Panc1 (cell line): Measurements from ENCODE around the gene GPHN. TPM values are rescaled to one million over a fixed set of nuclear protein-coding genes. Genes with fewer than 3 reads are reported as not detected.

Source experiments
- ATAC-seq: fragments of 200-7000 bp; cut with Tn5 transposase; 2 replicates; pipeline ENCODE4 v1.9.1; 2020; ENCODE audit warnings: mild to moderate bottlenecking, moderate library complexity
- BruUV-seq: library from RNA; stranded (reverse); fragments of 400-500 nt; replicated peaks from 2 replicates; lab custom pipeline; 2021; lab: Mats Ljungman, UMichigan
- CTCF ChIA-PET: fragments of 300-600 bp; sonication (Branson Sonifier 250); formaldehyde crosslinking; loops from one replicate; lab custom pipeline; 2022; ENCODE audit warnings: antibody characterized with exemption; lab: Charles Lee
- POLR2A ChIA-PET: fragments of 300-600 bp; sonication (Branson Sonifier 250); formaldehyde crosslinking; loops from one replicate; lab custom pipeline; 2022; ENCODE audit warnings: antibody characterized with exemption; lab: Charles Lee
- DNase-seq: peaks from one replicate; pipeline ENCODE4 v3.0.0-alpha.2; 2010; ENCODE audit warnings: low read depth, low spot score
- H3K27ac ChIP-seq: 2 replicates; pipeline ENCODE4 v1.5.1; 2011; ENCODE audit warnings: mild to moderate bottlenecking, low read length, inconsistent platforms
- H3K27me3 ChIP-seq: fragments of 200-500 bp; sonication (Bioruptor generic); 2 replicates; pipeline ENCODE4 v1.6.0; 2014; ENCODE audit warnings: low read length, inconsistent platforms; ENCODE audit not compliant: control insufficient read depth, insufficient read depth
- H3K36me3 ChIP-seq: fragments of 200-500 bp; sonication (Bioruptor generic); 2 replicates; pipeline ENCODE4 v1.5.1; 2014; ENCODE audit warnings: inconsistent platforms, mild to moderate bottlenecking, low read length, moderate library complexity; ENCODE audit not compliant: control insufficient read depth, insufficient read depth
- H3K4me1 ChIP-seq: 2 replicates; pipeline ENCODE4 v1.5.1; 2011; ENCODE audit warnings: inconsistent platforms, mild to moderate bottlenecking, low read length, moderate library complexity; ENCODE audit not compliant: control insufficient read depth, insufficient read depth
- H3K4me3 ChIP-seq, 2 experiments: 2 replicates each; pipeline ENCODE4 v1.5.1; 2011 to 2012; ENCODE audit warnings: low read depth in 2 of 2, low read length in 2 of 2, mild to moderate bottlenecking in 2 of 2, inconsistent platforms in 1 of 2, moderate library complexity in 1 of 2
- H3K9me3 ChIP-seq: fragments of 200-500 bp; sonication (Bioruptor generic); 2 replicates; pipeline ENCODE4 v1.5.1; 2014; ENCODE audit warnings: low read depth, mild to moderate bottlenecking, inconsistent platforms, low read length, moderate library complexity; ENCODE audit not compliant: control insufficient read depth, insufficient read depth
- POLR2AphosphoS5 ChIP-seq: IDR thresholded peaks from 2 replicates; pipeline ENCODE4 v1.6.1; 2012; ENCODE audit warnings: mild to moderate bottlenecking, low read depth, low read length, moderate library complexity
- SIN3A ChIP-seq: IDR thresholded peaks from 2 replicates; pipeline ENCODE4 v1.6.1; 2012; ENCODE audit warnings: low read depth, mild to moderate bottlenecking, low read length, moderate library complexity, borderline replicate concordance; ENCODE audit not compliant: insufficient read depth
- TCF7L2 ChIP-seq: IDR thresholded peaks from 2 replicates; pipeline ENCODE4 v1.6.1; 2011; ENCODE audit warnings: mild to moderate bottlenecking, low read depth, low read length, inconsistent platforms
- in situ Hi-C: cut with HindIII; loops from 2 replicates; pipeline ENCODE4 v1.10.0; 2016; ENCODE audit warnings: low sequenced_read_pairs, low pct_unique_long_range_greater_than_20kb
- intact Hi-C: fragments of 100-400 bp; cut with micrococcal nuclease; formaldehyde crosslinking; loops from one replicate; pipeline ENCODE4 v1.10.0; 2022; ENCODE audit not compliant: unreplicated experiment
- total RNA-seq: library from RNA; stranded (reverse); gene quantifications from one replicate; pipeline ENCODE4 v1.2.1, GENCODE V29; 2021; ENCODE audit not compliant: unreplicated experiment
- TF ChIP-seq, protein P1 (sequence below), 2 experiments: IDR thresholded peaks; 2 replicates each; pipeline ENCODE4 v1.6.1; 2011 to 2012; ENCODE audit warnings: low read depth in 2 of 2, control low read depth in 1 of 2, low read length in 1 of 2, mild to moderate bottlenecking in 1 of 2, moderate library complexity in 1 of 2; ENCODE audit not compliant: insufficient read depth in 1 of 2
- TF ChIP-seq, protein P2 (sequence below): fragments of 450-650 bp; IDR thresholded peaks from 2 replicates; pipeline ENCODE4 v1.5.1; 2017; ENCODE audit warnings: mild to moderate bottlenecking

The GPHN gene
- total RNA-seq, 1 experiment from 2014 or later = 26.6 TPM

DNA sequence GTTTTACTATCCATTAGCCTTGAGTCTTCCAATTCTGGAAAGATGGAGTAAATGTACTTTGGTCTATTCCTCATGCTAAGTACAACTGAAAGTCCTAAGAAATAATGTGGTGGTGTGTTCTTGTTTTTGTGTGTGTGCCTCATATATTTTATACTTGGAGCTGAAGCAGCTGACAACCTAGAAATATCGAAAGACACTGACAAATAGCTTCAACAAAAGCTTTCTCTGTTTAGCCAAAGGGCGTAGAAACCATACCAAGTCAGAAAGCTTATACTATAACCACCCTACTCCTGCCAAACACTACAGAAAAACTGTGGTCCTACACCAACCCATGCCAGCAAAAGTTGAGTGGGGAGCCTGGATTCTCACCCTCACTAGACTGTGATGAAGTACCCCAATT, 188.4 kb downstream of the GPHN start:
- Histone ChIP-seq H3K4me3 (no peak overlapping the region), H3K27me3 (no peaks in the 10 kb centered on the region), H3K36me3 (no peaks in the 10 kb centered on the region), H3K9me3 (no peaks in the 10 kb centered on the region), H3K4me1 (no peaks in the 10 kb centered on the region), H3K27ac (no peak overlapping the region)
- intact Hi-C loops = no loop called here
- TF ChIP-seq, protein P1, sequence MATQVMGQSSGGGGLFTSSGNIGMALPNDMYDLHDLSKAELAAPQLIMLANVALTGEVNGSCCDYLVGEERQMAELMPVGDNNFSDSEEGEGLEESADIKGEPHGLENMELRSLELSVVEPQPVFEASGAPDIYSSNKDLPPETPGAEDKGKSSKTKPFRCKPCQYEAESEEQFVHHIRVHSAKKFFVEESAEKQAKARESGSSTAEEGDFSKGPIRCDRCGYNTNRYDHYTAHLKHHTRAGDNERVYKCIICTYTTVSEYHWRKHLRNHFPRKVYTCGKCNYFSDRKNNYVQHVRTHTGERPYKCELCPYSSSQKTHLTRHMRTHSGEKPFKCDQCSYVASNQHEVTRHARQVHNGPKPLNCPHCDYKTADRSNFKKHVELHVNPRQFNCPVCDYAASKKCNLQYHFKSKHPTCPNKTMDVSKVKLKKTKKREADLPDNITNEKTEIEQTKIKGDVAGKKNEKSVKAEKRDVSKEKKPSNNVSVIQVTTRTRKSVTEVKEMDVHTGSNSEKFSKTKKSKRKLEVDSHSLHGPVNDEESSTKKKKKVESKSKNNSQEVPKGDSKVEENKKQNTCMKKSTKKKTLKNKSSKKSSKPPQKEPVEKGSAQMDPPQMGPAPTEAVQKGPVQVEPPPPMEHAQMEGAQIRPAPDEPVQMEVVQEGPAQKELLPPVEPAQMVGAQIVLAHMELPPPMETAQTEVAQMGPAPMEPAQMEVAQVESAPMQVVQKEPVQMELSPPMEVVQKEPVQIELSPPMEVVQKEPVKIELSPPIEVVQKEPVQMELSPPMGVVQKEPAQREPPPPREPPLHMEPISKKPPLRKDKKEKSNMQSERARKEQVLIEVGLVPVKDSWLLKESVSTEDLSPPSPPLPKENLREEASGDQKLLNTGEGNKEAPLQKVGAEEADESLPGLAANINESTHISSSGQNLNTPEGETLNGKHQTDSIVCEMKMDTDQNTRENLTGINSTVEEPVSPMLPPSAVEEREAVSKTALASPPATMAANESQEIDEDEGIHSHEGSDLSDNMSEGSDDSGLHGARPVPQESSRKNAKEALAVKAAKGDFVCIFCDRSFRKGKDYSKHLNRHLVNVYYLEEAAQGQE (IDR thresholded peaks at IDR 0.05; ENCODE audit: insufficient read depth in 1 of 2, low read depth in 2 of 2, low read length in 1 of 2) = no peak
- TF ChIP-seq POLR2AphosphoS5 (no peak), TCF7L2 (no peak), SIN3A (no peak)
- TF ChIP-seq, protein P2, sequence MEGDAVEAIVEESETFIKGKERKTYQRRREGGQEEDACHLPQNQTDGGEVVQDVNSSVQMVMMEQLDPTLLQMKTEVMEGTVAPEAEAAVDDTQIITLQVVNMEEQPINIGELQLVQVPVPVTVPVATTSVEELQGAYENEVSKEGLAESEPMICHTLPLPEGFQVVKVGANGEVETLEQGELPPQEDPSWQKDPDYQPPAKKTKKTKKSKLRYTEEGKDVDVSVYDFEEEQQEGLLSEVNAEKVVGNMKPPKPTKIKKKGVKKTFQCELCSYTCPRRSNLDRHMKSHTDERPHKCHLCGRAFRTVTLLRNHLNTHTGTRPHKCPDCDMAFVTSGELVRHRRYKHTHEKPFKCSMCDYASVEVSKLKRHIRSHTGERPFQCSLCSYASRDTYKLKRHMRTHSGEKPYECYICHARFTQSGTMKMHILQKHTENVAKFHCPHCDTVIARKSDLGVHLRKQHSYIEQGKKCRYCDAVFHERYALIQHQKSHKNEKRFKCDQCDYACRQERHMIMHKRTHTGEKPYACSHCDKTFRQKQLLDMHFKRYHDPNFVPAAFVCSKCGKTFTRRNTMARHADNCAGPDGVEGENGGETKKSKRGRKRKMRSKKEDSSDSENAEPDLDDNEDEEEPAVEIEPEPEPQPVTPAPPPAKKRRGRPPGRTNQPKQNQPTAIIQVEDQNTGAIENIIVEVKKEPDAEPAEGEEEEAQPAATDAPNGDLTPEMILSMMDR = no peak
- DNase-seq (no peak), ATAC-seq (no peak)
- ChIA-PET CTCF (no interaction called here), POLR2A (no interaction called here)
- in situ Hi-C loops = no loop called here
- BruUV-seq = no TSS peak

DNA sequence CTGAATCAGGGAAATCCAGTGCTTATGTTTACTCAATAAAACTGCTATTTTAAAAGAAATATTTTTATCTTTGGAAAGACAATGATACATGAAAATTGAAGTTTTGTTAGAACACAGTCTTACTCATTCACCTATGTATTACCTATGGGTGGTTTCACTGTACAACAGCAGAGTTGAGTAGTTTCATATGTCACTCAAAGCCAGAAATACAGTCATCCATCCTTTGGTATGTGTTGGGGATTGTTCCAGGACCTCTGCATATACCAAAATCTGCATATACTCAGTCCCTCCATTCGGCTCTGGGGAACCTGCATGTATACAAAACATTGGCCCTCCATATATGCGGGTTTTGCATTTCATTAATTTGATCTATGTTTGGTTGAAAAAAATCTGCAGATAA, 190.6 kb downstream of the GPHN start:
- H3K4me1 ChIP-seq = no peaks in the 10 kb centered on the region
- no peaks in the 10 kb centered on the region for H3K36me3 ChIP-seq
- no TSS peak for BruUV-seq
- H3K27ac ChIP-seq = no peak overlapping the region
- no peak overlapping the region for H3K4me3 ChIP-seq
- TF ChIP-seq, protein P2 = no peak
- TF ChIP-seq SIN3A (no peak), TCF7L2 (no peak), POLR2AphosphoS5 (no peak)
- TF ChIP-seq, protein P1 (IDR thresholded peaks at IDR 0.05; ENCODE audit: insufficient read depth in 1 of 2, low read depth in 2 of 2, low read length in 1 of 2) = no peak
- in situ Hi-C loops (no loop called here), intact Hi-C loops (no loop called here)
- H3K27me3 ChIP-seq = no peaks in the 10 kb centered on the region
- DNase-seq = no peak
- POLR2A ChIA-PET = no interaction called here
- CTCF ChIA-PET = no interaction called here
- H3K9me3 ChIP-seq = no peaks in the 10 kb centered on the region
- no peak for ATAC-seq
